Karpas-422 (cell line): ENCODE data around the gene UBR3. TPM values are rescaled to one million over a fixed set of nuclear protein-coding genes. Genes with fewer than 3 reads are reported as not detected.

Experiments
- DNase-seq: peaks from one replicate; pipeline ENCODE4 v3.0.0-alpha.2; 2015
- H2AFZ ChIP-seq: fragments of 200-600 bp; sonication (generic); 2 replicates; pipeline ENCODE4 v1.6.1; 2014; ENCODE audit warnings: antibody characterized with exemption, low read length, mixed read lengths
- H3K27ac ChIP-seq: fragments of 200-600 bp; sonication (generic); 2 replicates; pipeline ENCODE4 v1.5.1; 2014; ENCODE audit warnings: mild to moderate bottlenecking, low read length, moderate library complexity
- H3K27me3 ChIP-seq: fragments of 200-600 bp; sonication (generic); 2 replicates; pipeline ENCODE4 v1.6.1; 2014; ENCODE audit warnings: low read length, mixed read lengths
- H3K36me3 ChIP-seq: fragments of 200-600 bp; sonication (generic); 2 replicates; pipeline ENCODE4 v1.6.1; 2014; ENCODE audit warnings: low read length, mixed read lengths; ENCODE audit not compliant: insufficient read depth
- H3K4me1 ChIP-seq: fragments of 200-600 bp; sonication (generic); 2 replicates; pipeline ENCODE4 v1.6.1; 2014; ENCODE audit warnings: mild to moderate bottlenecking, low read length, mixed read lengths
- H3K4me2 ChIP-seq: fragments of 200-600 bp; sonication (generic); 2 replicates; pipeline ENCODE4 v1.6.1; 2014; ENCODE audit warnings: low read length, low read depth, mild to moderate bottlenecking; ENCODE audit not compliant: poor library complexity, severe bottlenecking
- H3K4me3 ChIP-seq: fragments of 200-600 bp; sonication (generic); 2 replicates; pipeline ENCODE4 v1.5.1; 2014; ENCODE audit warnings: mild to moderate bottlenecking, antibody characterized with exemption, low read length, mixed read lengths
- H3K79me2 ChIP-seq: fragments of 200-600 bp; sonication (generic); 2 replicates; pipeline ENCODE4 v1.6.1; 2014; ENCODE audit warnings: mild to moderate bottlenecking, low read length, mixed read lengths
- H3K9ac ChIP-seq: fragments of 200-600 bp; sonication (generic); 2 replicates; pipeline ENCODE4 v1.6.0; 2014; ENCODE audit warnings: low read length
- H3K9me2 ChIP-seq: fragments of 200-600 bp; sonication (generic), shearing (Covaris generic); replicated peaks from 2 replicates; pipeline ENCODE4 v1.6.0; 2014; ENCODE audit warnings: mild to moderate bottlenecking, low read length, moderate library complexity; ENCODE audit not compliant: insufficient read depth
- H3K9me3 ChIP-seq: fragments of 300-700, 200-600 bp; sonication (generic); 2 replicates; pipeline ENCODE4 v1.6.1; 2014; ENCODE audit warnings: low read length, mixed read lengths
- H4K20me1 ChIP-seq: fragments of 200-600 bp; sonication (generic); 2 replicates; pipeline ENCODE4 v1.6.1; 2014; ENCODE audit warnings: mild to moderate bottlenecking, antibody characterized with exemption, low read length, low read depth; ENCODE audit not compliant: insufficient read depth
- total RNA-seq: library from RNA; depleted of rRNA; stranded (reverse); fragments of >200 nt; shearing (Covaris generic); gene quantifications from 2 replicates; pipeline ENCODE4 v1.2.3, GENCODE V29; 2014; ENCODE audit warnings: low replicate concordance

Gene UBR3
- total RNA-seq, 1 experiment from 2014 or later = 50.8 TPM

DNA sequence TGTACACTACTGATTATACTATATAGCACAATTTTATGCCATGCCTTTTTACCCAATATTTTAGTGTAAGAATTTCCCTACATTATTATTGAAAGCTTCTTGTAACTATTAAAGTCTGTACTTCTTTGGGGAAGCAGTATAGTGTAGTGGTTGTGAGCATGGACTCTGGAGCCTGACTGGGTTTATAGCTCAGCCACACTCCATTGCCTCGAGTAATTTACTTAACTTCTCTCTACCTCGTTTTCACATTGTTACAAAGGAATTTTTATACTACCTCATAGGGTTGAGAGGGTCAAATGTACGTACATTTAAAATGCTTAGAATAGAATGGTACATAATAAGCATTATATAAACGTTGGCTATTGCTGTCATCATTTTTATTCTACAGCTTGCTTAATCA is 139.2 kb downstream of the UBR3 start:
- Histone ChIP-seq H4K20me1 (no peaks in the 10 kb centered on the region), H2AFZ (no peak overlapping the region), H3K36me3 (peaks cover 4% of the 10 kb centered on the region; the same call in 1 of the 2 replicates), H3K9me3 (no peaks in the 10 kb centered on the region), H3K4me1 (no peaks in the 10 kb centered on the region), H3K79me2 (peaks cover 11% of the 10 kb centered on the region; the same call in 1 of the 2 replicates), H3K27me3 (no peaks in the 10 kb centered on the region), H3K4me2 (no peak overlapping the region), H3K9ac (no peak overlapping the region), H3K9me2 (no peaks in the 10 kb centered on the region), H3K4me3 (no peak overlapping the region), H3K27ac (no peak overlapping the region)
- no peak for DNase-seq

DNA sequence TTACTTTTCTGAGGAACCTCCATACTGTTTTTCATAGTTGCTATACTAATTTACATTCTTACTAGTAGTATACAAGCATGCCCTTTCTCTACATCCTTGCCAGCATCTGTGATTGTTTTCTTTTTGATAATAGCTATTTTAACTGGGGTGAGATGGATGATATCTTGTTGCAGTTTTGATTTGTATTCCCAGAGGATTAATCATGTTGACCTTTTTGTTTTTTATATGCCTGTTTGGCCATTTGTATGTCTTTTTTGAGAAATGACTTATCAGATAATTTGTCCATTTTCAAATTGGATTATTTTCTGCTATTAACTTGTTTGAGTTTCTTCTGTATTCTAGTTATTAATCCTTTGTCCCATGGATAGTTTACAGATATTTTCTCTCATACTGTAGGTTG is 141.5 kb downstream of the UBR3 start:
- H3K4me3 ChIP-seq = no peak overlapping the region

DNA sequence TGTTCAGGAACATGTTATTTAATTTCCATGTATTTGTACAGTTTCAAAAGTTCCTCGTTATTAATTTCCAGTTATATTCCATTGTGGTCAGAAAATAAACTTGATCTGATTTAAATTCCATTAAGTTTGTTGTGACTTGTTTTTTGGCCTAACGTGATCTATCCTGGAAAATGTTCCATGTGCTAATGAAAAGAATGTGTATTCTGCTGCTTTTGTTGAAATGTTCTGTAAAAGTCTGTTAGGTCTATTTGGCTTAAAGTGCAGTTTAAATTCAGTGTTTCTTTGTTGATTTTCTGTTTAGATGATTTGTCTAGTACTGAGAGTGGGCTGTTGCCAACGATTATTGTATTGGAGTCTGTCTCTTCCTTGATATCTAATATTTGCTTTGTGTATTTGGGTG is 148.0 kb downstream of the UBR3 start:
- DNase-seq = no peak
- Histone ChIP-seq H3K27me3 (no peaks in the 10 kb centered on the region), H3K79me2 (peaks cover 20% of the 10 kb centered on the region), H3K9ac (no peak overlapping the region), H3K9me2 (no peaks in the 10 kb centered on the region), H3K4me2 (no peak overlapping the region), H3K9me3 (peaks cover 9% of the 10 kb centered on the region; the same call in 1 of the 2 replicates), H3K4me3 (no peak overlapping the region), H3K4me1 (peaks cover 2% of the 10 kb centered on the region), H3K27ac (no peak overlapping the region), H4K20me1 (no peaks in the 10 kb centered on the region), H3K36me3 (peaks cover 15% of the 10 kb centered on the region), H2AFZ (no peak overlapping the region)

More for the DNA sequence above, 141.5 kb downstream of the UBR3 start:
- no peaks in the 10 kb centered on the region; the same call in 1 of the 2 replicates for H3K4me1 ChIP-seq
- H2AFZ ChIP-seq = no peak overlapping the region
- H3K9me3 ChIP-seq = no peaks in the 10 kb centered on the region
- H4K20me1 ChIP-seq = no peaks in the 10 kb centered on the region
- DNase-seq = no peak
- H3K79me2 ChIP-seq = peaks cover 3% of the 10 kb centered on the region; the same call in 1 of the 2 replicates
- H3K27me3 ChIP-seq = no peaks in the 10 kb centered on the region
- H3K27ac ChIP-seq = no peak overlapping the region
- peaks cover 4% of the 10 kb centered on the region; the same call in 1 of the 2 replicates for H3K36me3 ChIP-seq
- no peaks in the 10 kb centered on the region for H3K9me2 ChIP-seq
- H3K9ac ChIP-seq = no peak overlapping the region
- no peak overlapping the region for H3K4me2 ChIP-seq

DNA sequence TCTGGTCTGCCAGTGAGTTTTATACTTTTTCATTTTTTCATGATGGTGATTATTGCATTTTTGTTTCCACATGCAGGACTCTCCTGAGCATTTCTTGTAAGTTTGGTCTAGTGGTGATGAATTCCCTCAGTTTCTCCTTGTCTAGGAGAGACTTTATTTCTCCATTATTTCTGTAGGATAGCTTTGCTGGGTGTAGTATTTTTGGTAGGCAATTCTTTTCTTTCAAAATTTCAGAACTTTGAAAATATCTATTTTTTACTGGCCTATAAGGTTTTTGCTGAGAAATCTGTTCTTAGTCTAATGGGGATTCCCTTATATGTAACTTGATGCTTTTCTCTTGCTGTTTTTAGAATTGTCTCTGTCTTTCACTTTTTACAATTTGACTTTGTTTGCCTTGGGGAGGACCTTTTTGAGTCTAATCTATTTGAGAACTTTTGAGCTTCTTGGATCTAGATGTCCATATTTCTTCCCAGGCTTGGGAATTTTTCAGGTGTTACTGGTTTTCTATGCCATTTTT is 149.1 kb downstream of the UBR3 start:
- Histone ChIP-seq H3K27ac (no peak overlapping the region), H3K9ac (no peak overlapping the region), H4K20me1 (no peaks in the 10 kb centered on the region), H3K27me3 (no peaks in the 10 kb centered on the region), H3K9me3 (peaks cover 9% of the 10 kb centered on the region; the same call in 1 of the 2 replicates), H3K4me2 (no peak overlapping the region), H3K9me2 (no peaks in the 10 kb centered on the region), H2AFZ (no peak overlapping the region), H3K4me1 (peaks cover 13% of the 10 kb centered on the region), H3K36me3 (peaks cover 15% of the 10 kb centered on the region), H3K4me3 (no peak overlapping the region), H3K79me2 (peaks cover 20% of the 10 kb centered on the region)
- no peak for DNase-seq

DNA sequence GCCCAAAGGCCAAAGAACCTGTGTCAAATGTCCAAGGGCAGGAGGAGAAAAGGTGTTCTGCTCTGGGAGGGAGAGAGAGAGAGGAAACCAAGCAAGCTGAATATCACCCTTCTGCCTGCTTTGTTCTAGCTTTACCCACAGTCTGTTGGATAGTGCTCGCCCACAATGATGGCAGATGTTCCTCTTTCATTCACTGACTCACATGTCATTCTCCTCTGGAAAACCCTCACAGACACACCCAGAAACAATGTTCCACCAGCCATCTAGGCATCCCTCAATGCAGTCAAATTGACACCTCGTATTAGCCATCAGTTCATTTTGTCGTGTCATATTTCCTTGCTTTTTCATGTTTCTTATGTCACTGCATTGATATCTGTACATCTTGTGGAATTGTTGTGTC is 150.3 kb downstream of the UBR3 start:
- H3K27me3 ChIP-seq = no peaks in the 10 kb centered on the region
- no peak overlapping the region for H3K9ac ChIP-seq
- no peak overlapping the region for H3K27ac ChIP-seq
- H3K79me2 ChIP-seq = peaks cover 20% of the 10 kb centered on the region
- H3K4me3 ChIP-seq = no peak overlapping the region
- peaks cover 13% of the 10 kb centered on the region for H3K4me1 ChIP-seq
- no peak overlapping the region for H2AFZ ChIP-seq
- H3K9me3 ChIP-seq = peaks cover 9% of the 10 kb centered on the region; the same call in 1 of the 2 replicates
- peaks cover 15% of the 10 kb centered on the region for H3K36me3 ChIP-seq
- H4K20me1 ChIP-seq = no peaks in the 10 kb centered on the region
- no peaks in the 10 kb centered on the region for H3K9me2 ChIP-seq
- DNase-seq = no peak
- H3K4me2 ChIP-seq = no peak overlapping the region

DNA sequence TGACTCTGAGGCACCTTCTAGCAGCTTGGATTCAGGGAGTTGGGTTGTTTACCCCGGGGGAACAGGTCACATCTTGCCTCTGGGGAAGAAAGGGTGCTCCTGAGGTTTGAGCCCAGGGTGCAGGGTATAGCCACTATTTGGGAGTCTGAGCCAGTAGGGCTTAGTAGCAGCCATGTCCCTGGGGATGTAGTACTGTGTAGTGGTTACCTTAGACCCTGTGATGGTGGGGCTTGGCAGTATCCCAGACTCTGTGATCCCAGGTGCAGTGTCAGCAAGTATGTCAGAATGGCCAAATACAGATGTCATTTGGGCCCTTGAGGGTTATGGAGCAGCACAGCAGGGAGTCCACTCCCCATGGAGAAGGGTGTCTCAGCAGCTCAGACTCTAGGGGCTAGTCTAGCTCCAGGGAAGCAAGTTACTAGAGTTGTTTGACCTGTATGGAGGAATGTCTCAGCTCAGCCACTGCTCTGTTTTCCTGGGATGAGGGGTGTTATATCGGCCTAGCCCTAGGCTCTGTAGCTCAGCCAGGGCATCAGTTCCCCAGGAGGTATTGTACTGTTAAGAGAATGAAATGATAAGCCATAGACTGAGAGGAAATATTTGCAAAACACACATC is 151.3 kb downstream of the UBR3 start:
- no peak for DNase-seq
- H2AFZ ChIP-seq = no peak overlapping the region
- H3K4me1 ChIP-seq = peaks cover 13% of the 10 kb centered on the region
- H3K27me3 ChIP-seq = no peaks in the 10 kb centered on the region
- H3K27ac ChIP-seq = no peak overlapping the region
- no peaks in the 10 kb centered on the region for H3K9me2 ChIP-seq
- peaks cover 20% of the 10 kb centered on the region for H3K79me2 ChIP-seq
- H3K9ac ChIP-seq = no peak overlapping the region
- no peak overlapping the region for H3K4me3 ChIP-seq
- no peak overlapping the region for H3K4me2 ChIP-seq
- peaks cover 9% of the 10 kb centered on the region; the same call in 1 of the 2 replicates for H3K9me3 ChIP-seq
- H3K36me3 ChIP-seq = peaks cover 15% of the 10 kb centered on the region
- no peaks in the 10 kb centered on the region for H4K20me1 ChIP-seq

DNA sequence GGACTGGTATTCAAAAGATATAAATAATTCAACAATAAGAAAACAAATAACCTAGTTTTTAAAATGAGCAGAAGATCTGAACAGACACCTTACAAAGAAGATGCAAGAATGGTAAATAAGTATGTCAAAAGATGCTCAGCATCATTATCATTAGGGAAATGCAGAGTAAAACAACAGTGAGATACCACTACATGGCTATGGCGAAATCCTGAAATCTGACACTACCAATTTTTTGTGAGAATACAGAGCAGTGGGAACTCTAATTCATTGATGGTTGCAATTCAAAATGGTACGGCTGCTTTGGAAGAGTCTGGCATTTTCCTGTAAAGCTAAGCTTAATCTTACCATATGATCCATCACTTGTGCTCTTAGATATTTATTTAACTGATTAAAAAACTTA is 151.8 kb downstream of the UBR3 start:
- Histone ChIP-seq H3K79me2 (peaks cover 18% of the 10 kb centered on the region), H3K9ac (no peak overlapping the region), H3K9me3 (peaks cover 9% of the 10 kb centered on the region; the same call in 1 of the 2 replicates), H3K4me1 (peaks cover 16% of the 10 kb centered on the region), H3K4me2 (no peak overlapping the region), H3K27me3 (no peaks in the 10 kb centered on the region), H4K20me1 (no peaks in the 10 kb centered on the region), H3K9me2 (no peaks in the 10 kb centered on the region), H3K4me3 (no peak overlapping the region), H3K27ac (no peak overlapping the region), H2AFZ (no peak overlapping the region), H3K36me3 (peaks cover 12% of the 10 kb centered on the region)
- no peak for DNase-seq

DNA sequence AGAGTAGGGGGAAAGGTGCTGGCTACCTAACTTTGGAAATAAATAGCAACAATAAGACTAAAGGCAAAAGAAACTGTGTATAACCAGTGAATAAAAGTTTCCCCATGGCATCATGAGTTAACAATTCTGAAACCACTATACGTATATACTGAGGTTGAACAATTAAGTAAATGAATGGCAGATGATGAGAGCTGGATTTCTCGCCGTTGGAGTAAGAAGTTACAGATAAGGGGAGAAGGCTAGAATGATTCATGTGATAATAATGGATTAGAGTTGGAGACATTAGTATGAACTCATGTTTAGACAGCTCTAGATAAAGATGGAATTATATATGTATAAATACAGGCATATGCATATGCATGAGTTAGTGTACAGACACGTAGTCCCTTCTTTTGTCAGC is 152.7 kb downstream of the UBR3 start:
- Histone ChIP-seq H2AFZ (no peak overlapping the region), H3K4me1 (peaks cover 17% of the 10 kb centered on the region), H3K36me3 (peaks cover 8% of the 10 kb centered on the region), H3K9ac (no peak overlapping the region), H3K9me3 (peaks cover 9% of the 10 kb centered on the region; the same call in 1 of the 2 replicates), H3K4me3 (no peak overlapping the region), H3K9me2 (no peaks in the 10 kb centered on the region), H3K4me2 (no peak overlapping the region), H3K27ac (no peak overlapping the region), H4K20me1 (no peaks in the 10 kb centered on the region), H3K27me3 (no peaks in the 10 kb centered on the region), H3K79me2 (peaks cover 17% of the 10 kb centered on the region)
- DNase-seq = no peak
